PC-3 (cell line): ENCODE results near the gene INPP5D.

ENCODE experiments used
- CTCF ChIP-seq: fragments of 300-600 bp; sonication (generic); conservative IDR thresholded peaks from 2 replicates; pipeline ENCODE4 v1.5.1; 2017; ENCODE audit warnings: antibody characterized with exemption, low read depth, mild to moderate bottlenecking, low read length
- EZH2 ChIP-seq: fragments of 300-600 bp; sonication (generic); IDR thresholded peaks from one replicate; pipeline ENCODE4 v1.6.1; 2017; ENCODE audit warnings: antibody characterized with exemption, mild to moderate bottlenecking, low read length; ENCODE audit not compliant: unreplicated experiment
- EZH2phosphoT487 ChIP-seq: fragments of 300-600 bp; sonication (generic); IDR thresholded peaks from 2 replicates; pipeline ENCODE4 v1.6.1; 2018; ENCODE audit warnings: mild to moderate bottlenecking, antibody characterized with exemption, low read length, borderline replicate concordance

- TF ChIP-seq EZH2 (no peak), CTCF (no peak), EZH2phosphoT487 (no peak)
These were observed 185.3 kb downstream of the INPP5D start for GRCh38 chr2:233245406-233245805.
